ENCODE data around the gene AGMO.

DNA sequence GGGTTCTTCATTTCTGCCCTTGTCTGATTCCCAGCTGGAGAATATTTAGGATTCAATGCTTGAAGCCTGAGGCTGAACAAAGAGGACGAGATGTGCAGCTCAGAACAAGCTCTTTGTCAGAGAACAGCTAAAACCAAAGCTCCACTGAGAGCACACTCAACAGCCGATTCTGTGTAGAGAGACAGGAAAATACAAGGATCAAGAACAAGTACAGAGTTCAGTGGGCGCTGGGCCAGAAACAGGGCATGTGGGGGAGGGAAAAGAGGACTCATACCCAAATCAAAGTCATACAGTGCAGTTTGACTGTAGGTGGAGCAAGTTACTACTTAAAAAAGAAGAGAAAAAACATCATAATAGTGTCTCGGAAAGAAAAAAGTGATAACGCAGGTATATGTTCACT, at the start of gene AGMO:
- TF ChIP-seq CTCF (IDR thresholded peaks at IDR 0.05) (no peak), POLR2A (IDR thresholded peaks at IDR 0.05) (no peak)
